Transverse colon (tissue), 4 donors: ENCODE data around the gene IFNB1. TPM values are rescaled to one million over a fixed set of nuclear protein-coding genes. Genes with fewer than 3 reads are reported as not detected.

Experiments used
- DNase-seq: peaks from one replicate; pipeline ENCODE4 v3.0.0-alpha.2; 2019
- H3K27ac ChIP-seq, 4 donors: fragments of 200-600 bp; sonication (generic); 2 replicates each; pipeline ENCODE4 v1.5.1; 2016 to 2018; ENCODE audit warnings: inconsistent platforms in 4 of 4
- H3K27me3 ChIP-seq: fragments of 200-600 bp; sonication (generic); 2 replicates; pipeline ENCODE4 v1.5.1; 2017; ENCODE audit warnings: inconsistent platforms
- H3K36me3 ChIP-seq, 4 donors: fragments of 200-600 bp; sonication (generic); 2 replicates each; pipeline ENCODE4 v1.5.1; 2017 to 2019; ENCODE audit warnings: inconsistent platforms in 4 of 4
- H3K4me1 ChIP-seq, 4 donors: fragments of 200-600 bp; sonication (generic); 2 replicates each; pipeline ENCODE4 v1.5.1; 2017 to 2020; ENCODE audit warnings: inconsistent platforms in 4 of 4
- H3K4me3 ChIP-seq, 4 donors: fragments of 200-600 bp; sonication (generic); 1 replicate in 1 of 4; 2 replicates in 3 of 4; pipeline versions ENCODE4 v1.5.1 to v1.6.1; 2017 to 2019; ENCODE audit warnings: inconsistent platforms in 4 of 4
- H3K9me3 ChIP-seq, 2 donors: fragments of 200-600 bp; sonication (generic); 2 replicates each; pipeline ENCODE4 v1.5.1; 2017 to 2019; ENCODE audit warnings: inconsistent platforms in 2 of 2
- EP300 ChIP-seq: sonication (generic); formaldehyde crosslinking; IDR thresholded peaks from one replicate; pipeline ENCODE4 v1.6.1; 2017; ENCODE audit warnings: antibody characterized with exemption, low read depth
- POLR2A ChIP-seq: fragments of 450-650 bp; IDR thresholded peaks from one replicate; pipeline ENCODE4 v1.6.1; 2016; ENCODE audit warnings: antibody characterized with exemption, mild to moderate bottlenecking, moderate library complexity
- POLR2AphosphoS5 ChIP-seq, 3 donors: sonication (generic); formaldehyde crosslinking; IDR thresholded peaks; one replicate each; pipeline ENCODE4 v1.6.1; 2016; ENCODE audit warnings: antibody characterized with exemption in 3 of 3
- WGBS, 2 donors: methylation state at CpG; one replicate each; pipeline ENCODE4 v1.1.5; 2018; ENCODE audit warnings: low coverage in 1 of 2; 5-methylcytosine and 5-hydroxymethylcytosine counted together
- in situ Hi-C, 4 donors: fragments of 200-750 bp; cut with MboI; loops; one replicate each; pipeline versions ENCODE4 v1.15.0 to v1.15.1; 2017; ENCODE audit warnings: low sequenced_read_pairs in 3 of 4, low pct_ligation_motif_present in 1 of 4, low pct_unique_long_range_greater_than_20kb in 1 of 4
- intact Hi-C: fragments of 100-400 bp; cut with DNase I; formaldehyde crosslinking; loops from one replicate; pipeline ENCODE4 v1.15.1; 2023; ENCODE audit warnings: low total_unique reads
- total RNA-seq, 4 donors: library from RNA; depleted of rRNA; stranded (reverse); fragments of >200 nt; gene quantifications; one replicate each; pipeline ENCODE4 v1.1.0, GENCODE V29; 2016
- TF ChIP-seq, protein P1 (sequence below), 5 experiments: fragments of 200-600 bp in 3 of 5; fragments of 450-650 bp in 2 of 5; sonication (generic) in 3 of 5; IDR thresholded peaks; 1 replicate in 2 of 5; 2 replicates in 3 of 5; pipeline ENCODE4 v1.5.1; 2016 to 2017; ENCODE audit warnings: antibody characterized with exemption in 5 of 5, inconsistent platforms in 3 of 5, mild to moderate bottlenecking in 2 of 5, moderate library complexity in 1 of 5

IFNB1 gene
- total RNA-seq, 4 donors from 2014 or later = not detected

DNA sequence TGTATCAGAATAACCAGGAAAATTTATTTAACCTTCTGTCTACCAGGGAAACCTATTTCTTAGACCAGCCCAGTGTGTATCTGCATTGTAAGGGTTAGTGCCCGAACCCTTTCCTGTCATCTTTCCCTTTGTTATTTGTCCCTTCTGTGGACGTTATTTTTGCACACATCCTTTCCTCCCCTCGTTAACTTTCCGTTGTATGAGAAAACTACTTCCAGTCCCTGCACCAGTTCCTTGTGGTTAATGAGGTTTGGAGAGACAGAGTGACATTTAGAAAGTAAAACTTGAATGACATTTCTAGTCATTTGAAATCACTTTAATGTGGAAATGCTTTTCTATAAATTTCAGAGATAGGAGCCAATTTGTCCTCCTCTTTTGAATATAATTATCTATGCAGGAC is 4.3 kb upstream of the IFNB1 start:
- in situ Hi-C loops (loop anchor here in 1 of 4 donors (25.0 kb wide), 1 partner anchor 120 kb away; no protein-coding TSS in a partner anchor), intact Hi-C loops (no loop called here)
- H3K36me3 ChIP-seq = no peaks in the 10 kb centered on the region

DNA sequence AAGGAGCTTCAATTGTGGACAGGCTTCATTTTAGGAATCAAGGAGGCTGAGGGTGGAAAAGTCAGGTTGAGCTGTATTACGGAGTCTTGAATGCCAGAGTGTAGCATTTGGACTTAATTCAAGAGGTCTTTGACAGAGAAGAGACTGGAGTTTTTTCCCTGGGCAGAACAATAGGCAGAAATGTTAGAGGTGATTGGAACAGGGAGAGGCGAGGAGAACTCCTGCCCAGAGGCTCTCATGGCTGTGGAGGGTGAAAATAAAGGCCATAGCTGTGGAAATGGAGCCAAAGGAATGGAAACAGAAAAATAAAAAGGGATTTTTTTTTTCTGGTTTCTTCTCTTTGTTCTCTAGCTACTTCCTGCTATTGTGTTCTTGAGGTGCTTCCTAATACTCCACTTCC is 3.7 kb upstream of the IFNB1 start:
- Histone ChIP-seq H3K4me3 (no peak overlapping the region), H3K27me3 (no peaks in the 10 kb centered on the region), H3K27ac (no peak overlapping the region), H3K9me3 (peaks cover 0 to 4% of the 10 kb centered on the region in 2 donors), H3K4me1 (peaks cover 0 to 4% (median 0%) of the 10 kb centered on the region in 4 donors), H3K36me3 (no peaks in the 10 kb centered on the region)
- no peak for DNase-seq
- TF ChIP-seq POLR2AphosphoS5 (IDR thresholded peaks at IDR 0.05) = no peak
- TF ChIP-seq POLR2A = no peak
- TF ChIP-seq EP300 = no peak
- TF ChIP-seq, protein P1, sequence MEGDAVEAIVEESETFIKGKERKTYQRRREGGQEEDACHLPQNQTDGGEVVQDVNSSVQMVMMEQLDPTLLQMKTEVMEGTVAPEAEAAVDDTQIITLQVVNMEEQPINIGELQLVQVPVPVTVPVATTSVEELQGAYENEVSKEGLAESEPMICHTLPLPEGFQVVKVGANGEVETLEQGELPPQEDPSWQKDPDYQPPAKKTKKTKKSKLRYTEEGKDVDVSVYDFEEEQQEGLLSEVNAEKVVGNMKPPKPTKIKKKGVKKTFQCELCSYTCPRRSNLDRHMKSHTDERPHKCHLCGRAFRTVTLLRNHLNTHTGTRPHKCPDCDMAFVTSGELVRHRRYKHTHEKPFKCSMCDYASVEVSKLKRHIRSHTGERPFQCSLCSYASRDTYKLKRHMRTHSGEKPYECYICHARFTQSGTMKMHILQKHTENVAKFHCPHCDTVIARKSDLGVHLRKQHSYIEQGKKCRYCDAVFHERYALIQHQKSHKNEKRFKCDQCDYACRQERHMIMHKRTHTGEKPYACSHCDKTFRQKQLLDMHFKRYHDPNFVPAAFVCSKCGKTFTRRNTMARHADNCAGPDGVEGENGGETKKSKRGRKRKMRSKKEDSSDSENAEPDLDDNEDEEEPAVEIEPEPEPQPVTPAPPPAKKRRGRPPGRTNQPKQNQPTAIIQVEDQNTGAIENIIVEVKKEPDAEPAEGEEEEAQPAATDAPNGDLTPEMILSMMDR (IDR thresholded peaks at IDR 0.05) = no peak
- intact Hi-C loops (no loop called here), in situ Hi-C loops (loop anchor here in 1 of 4 donors (25.0 kb wide), 1 partner anchor 119 kb away; no protein-coding TSS in a partner anchor)
- 84 to 94% methylated on average over 2 of the region's 2 CpGs for WGBS, 2 donors

More for the DNA sequence above, 4.3 kb upstream of the IFNB1 start:
- 30 to 37% methylated on average over 4 of the region's 4 CpGs for WGBS, 2 donors
- no peak overlapping the region for H3K4me3 ChIP-seq
- no peak for TF ChIP-seq EP300
- no peak for TF ChIP-seq POLR2AphosphoS5 (IDR thresholded peaks at IDR 0.05)
- no peak for TF ChIP-seq POLR2A
- TF ChIP-seq, protein P1 (IDR thresholded peaks at IDR 0.05) = no peak
- H3K9me3 ChIP-seq = peaks cover 0 to 4% of the 10 kb centered on the region in 2 donors
- H3K27me3 ChIP-seq = no peaks in the 10 kb centered on the region
- peaks cover 0 to 4% (median 0%) of the 10 kb centered on the region in 4 donors for H3K4me1 ChIP-seq
- DNase-seq = no peak
- no peak overlapping the region for H3K27ac ChIP-seq

DNA sequence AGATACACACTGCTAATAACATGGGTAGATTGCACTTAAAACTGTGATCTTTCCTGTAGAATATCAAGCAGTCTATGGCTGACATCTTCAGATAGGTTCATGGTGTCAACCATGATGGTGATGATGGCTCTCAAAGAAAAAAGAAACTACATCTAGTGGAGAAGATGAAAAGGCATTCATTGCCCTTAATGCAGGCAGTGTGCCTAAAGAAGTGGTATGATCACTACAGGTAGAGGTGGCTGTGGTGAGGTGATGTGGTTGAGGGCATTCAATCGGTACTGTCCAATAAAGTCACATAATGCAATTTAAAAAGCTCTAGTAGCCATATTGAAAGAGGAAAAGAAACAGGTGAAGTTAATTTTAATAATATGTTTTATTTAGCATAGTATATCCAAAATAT is 3.1 kb upstream of the IFNB1 start:
- DNase-seq = no peak
- 91 to 100% methylated on average over 1 of the region's 1 CpG for WGBS, 2 donors
- Histone ChIP-seq H3K36me3 (no peaks in the 10 kb centered on the region), H3K4me1 (peaks cover 0 to 4% (median 0%) of the 10 kb centered on the region in 4 donors), H3K27me3 (no peaks in the 10 kb centered on the region), H3K9me3 (peaks cover 0 to under 1% of the 10 kb centered on the region in 2 donors), H3K27ac (no peak overlapping the region), H3K4me3 (no peak overlapping the region)
- in situ Hi-C loops = loop anchor here in 1 of 4 donors (25.0 kb wide), 1 partner anchor 118 kb away; no protein-coding TSS in a partner anchor
- TF ChIP-seq, protein P1 (IDR thresholded peaks at IDR 0.05) = no peak
- no peak for TF ChIP-seq POLR2A
- TF ChIP-seq POLR2AphosphoS5 (IDR thresholded peaks at IDR 0.05) = no peak
- intact Hi-C loops = no loop called here

DNA sequence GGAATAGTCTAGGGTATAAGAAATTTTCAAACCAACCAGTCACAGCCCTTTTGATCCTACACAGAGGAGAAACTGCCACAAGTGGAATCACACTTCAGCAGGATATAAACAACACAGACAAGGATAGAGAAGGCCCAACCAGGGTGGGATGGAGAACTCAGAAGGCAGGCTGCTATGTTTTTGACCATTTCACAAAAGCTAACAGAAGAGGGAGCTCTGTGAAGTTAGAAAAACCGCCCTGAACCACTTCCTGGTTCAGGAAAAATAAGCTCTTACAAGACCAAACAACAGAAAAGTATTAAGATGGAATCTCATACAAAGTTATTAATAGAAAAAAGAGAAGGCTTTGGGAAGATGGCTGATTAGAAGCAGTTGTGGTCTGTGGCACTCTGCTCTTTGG is 960 bp upstream of the IFNB1 start:
- Histone ChIP-seq H3K4me1 (peaks cover 0 to 4% (median 0%) of the 10 kb centered on the region in 4 donors), H3K27ac (no peak overlapping the region), H3K9me3 (no peaks in the 10 kb centered on the region), H3K4me3 (no peak overlapping the region), H3K27me3 (no peaks in the 10 kb centered on the region), H3K36me3 (no peaks in the 10 kb centered on the region)
- in situ Hi-C loops (loop anchor here in 1 of 4 donors (25.0 kb wide), 1 partner anchor 116 kb away; no protein-coding TSS in a partner anchor), intact Hi-C loops (no loop called here)
- TF ChIP-seq POLR2A = no peak
- TF ChIP-seq POLR2AphosphoS5 (IDR thresholded peaks at IDR 0.05) = no peak
- TF ChIP-seq EP300 = no peak
- TF ChIP-seq, protein P1 (IDR thresholded peaks at IDR 0.05) = no peak
- 47 to 64% methylated on average over 1 of the region's 1 CpG for WGBS, 2 donors
- DNase-seq = no peak
